Parathyroid adenoma (tissue), 2 donors: ENCODE measurements around the gene CTDNEP1.

Experiments used
- H2AFZ ChIP-seq: fragments of 300-600 bp; sonication (generic); one replicate; pipeline ENCODE4 v1.7.0; 2017; ENCODE audit warnings: antibody characterized with exemption, mild to moderate bottlenecking
- H3K27ac ChIP-seq: fragments of 300-600 bp; sonication (generic); one replicate; pipeline ENCODE4 v1.7.0; 2017
- H3K27me3 ChIP-seq: fragments of 300-600 bp; sonication (generic); one replicate; pipeline ENCODE4 v1.7.0; 2017; ENCODE audit warnings: low read length; ENCODE audit not compliant: control insufficient read depth, insufficient read depth
- H3K36me3 ChIP-seq: fragments of 300-600 bp; sonication (generic); one replicate; pipeline ENCODE4 v1.7.0; 2017; ENCODE audit warnings: low read length; ENCODE audit not compliant: control insufficient read depth, insufficient read depth
- H3K4me1 ChIP-seq: fragments of 300-600 bp; sonication (generic); one replicate; pipeline ENCODE4 v1.7.0; 2017; ENCODE audit warnings: control low read depth
- H3K4me2 ChIP-seq: fragments of 300-600 bp; sonication (generic); one replicate; pipeline ENCODE4 v1.7.0; 2017; ENCODE audit warnings: low read length
- H3K4me3 ChIP-seq: fragments of 300-600 bp; sonication (generic); one replicate; pipeline ENCODE4 v1.7.0; 2017; ENCODE audit warnings: low read depth, low read length
- H3K79me2 ChIP-seq: fragments of 300-600 bp; sonication (generic); one replicate; pipeline ENCODE4 v1.7.0; 2017; ENCODE audit warnings: control low read depth
- H3K9ac ChIP-seq: fragments of 300-600 bp; sonication (generic); one replicate; pipeline ENCODE4 v1.7.0; 2017; ENCODE audit warnings: mild to moderate bottlenecking
- H3K9me3 ChIP-seq: fragments of 300-600 bp; sonication (generic); one replicate; pipeline ENCODE4 v1.7.0; 2017; ENCODE audit warnings: low read length; ENCODE audit not compliant: control insufficient read depth
- CTCF ChIP-seq: fragments of 300-600 bp; sonication (generic); IDR thresholded peaks from one replicate; pipeline ENCODE4 v1.7.0; 2017; ENCODE audit warnings: antibody characterized with exemption, mild to moderate bottlenecking
- donor health status: primary hyperparathyroidism.

Gene CTDNEP1

GRCh38 chr17:7239091-7240027, 12.2 kb downstream of the CTDNEP1 start, which contains the start of gene PHF23:
PHF23 (minus strand) TSS chr17:7239457; CDS start chr17:7239279, 178 bp downstream.
- H3K36me3 ChIP-seq: no peaks in the 10 kb centered on the region
- H3K79me2 ChIP-seq: peaks cover 3% of the 10 kb centered on the region
- peak within 1 kb of the TSS; percentile 73 for H3K4me2 ChIP-seq
- peak within 1 kb of the TSS; percentile 83 for H3K27ac ChIP-seq
- no peak for TF ChIP-seq CTCF
- H3K4me3 ChIP-seq: peak within 1 kb of the TSS; percentile 93
- H3K4me1 ChIP-seq: peaks cover 17% of the 10 kb centered on the region
- H3K9ac ChIP-seq: peak within 1 kb of the TSS; percentile 70
- peak within 1 kb of the TSS; percentile 63 for H2AFZ ChIP-seq
- H3K9me3 ChIP-seq: no peaks in the 10 kb centered on the region
- H3K27me3 ChIP-seq: no peaks in the 10 kb centered on the region

GRCh38 chr17:7238420-7239090, 13.0 kb downstream of the CTDNEP1 start:
- Histone ChIP-seq H3K36me3 (no peaks in the 10 kb centered on the region), H3K4me1 (peaks cover 17% of the 10 kb centered on the region), H3K9me3 (no peaks in the 10 kb centered on the region), H2AFZ (peak overlapping the region; percentile 63), H3K9ac (peak overlapping the region; percentile 70), H3K79me2 (peaks cover 8% of the 10 kb centered on the region), H3K27ac (peak overlapping the region; percentile 83), H3K4me2 (peak overlapping the region; percentile 73), H3K27me3 (no peaks in the 10 kb centered on the region), H3K4me3 (peak overlapping the region; percentile 93)
- TF ChIP-seq CTCF: no peak

- H3K79me2 ChIP-seq: peaks cover 14% of the 10 kb centered on the region
- H2AFZ ChIP-seq: peak overlapping the region; percentile 68
- no peaks in the 10 kb centered on the region for H3K36me3 ChIP-seq
- peak overlapping the region; percentile 67 for H3K4me2 ChIP-seq
- H3K9ac ChIP-seq: peak overlapping the region; percentile 78
- H3K9me3 ChIP-seq: no peaks in the 10 kb centered on the region
- H3K4me3 ChIP-seq: peak overlapping the region; percentile 93
- H3K4me1 ChIP-seq: peaks cover 18% of the 10 kb centered on the region
- peak overlapping the region; percentile 77 for H3K27ac ChIP-seq
- no peaks in the 10 kb centered on the region for H3K27me3 ChIP-seq
- TF ChIP-seq CTCF: no peak
These were observed 13.6 kb downstream of the CTDNEP1 start for GRCh38 chr17:7237761-7238419.

- H3K9ac ChIP-seq: no peak overlapping the region
- H3K27ac ChIP-seq: peak overlapping the region; percentile 77
- TF ChIP-seq CTCF: no peak
- H3K9me3 ChIP-seq: no peaks in the 10 kb centered on the region
- peak overlapping the region; percentile 67 for H3K4me2 ChIP-seq
- peaks cover 22% of the 10 kb centered on the region for H3K4me1 ChIP-seq
- H2AFZ ChIP-seq: no peak overlapping the region
- no peaks in the 10 kb centered on the region for H3K36me3 ChIP-seq
- peaks cover 19% of the 10 kb centered on the region for H3K79me2 ChIP-seq
- peak overlapping the region; percentile 68 for H3K4me3 ChIP-seq
- H3K27me3 ChIP-seq: no peaks in the 10 kb centered on the region
These were observed 14.2 kb downstream of the CTDNEP1 start for GRCh38 chr17:7237266-7237760.
